ENCODE data around the gene POLR3B.

Gene POLR3B

DNA sequence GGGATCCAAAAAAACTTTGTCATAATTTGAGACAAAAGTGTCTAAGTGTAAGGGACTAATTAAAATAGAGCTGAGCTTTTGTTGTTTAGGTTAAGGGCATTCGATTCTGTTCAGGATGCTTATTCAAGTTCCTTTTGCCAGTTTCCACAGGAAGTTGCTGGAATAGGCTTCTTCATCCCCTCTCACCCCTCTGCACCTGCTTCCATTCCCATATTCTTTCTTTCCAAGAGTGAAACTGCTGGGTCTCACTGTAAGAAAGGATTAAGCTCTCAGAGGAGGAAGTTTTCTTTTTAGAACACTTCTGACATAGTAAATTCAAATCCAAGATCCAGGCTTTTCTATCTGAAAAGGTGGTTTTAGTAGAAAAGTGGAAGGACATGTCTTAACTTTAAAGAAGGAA lies 61.4 kb downstream of the POLR3B start:
- no peak for TF ChIP-seq CTCF (conservative IDR thresholded peaks at IDR 0.05)
- H3K27ac ChIP-seq, result no peak overlapping the region

- no peak overlapping the region for H3K27ac ChIP-seq
- TF ChIP-seq CTCF (conservative IDR thresholded peaks at IDR 0.05), result no peak
Observed at GRCh38 chr12:106423291-106423690, 65.7 kb downstream of the POLR3B start.

DNA sequence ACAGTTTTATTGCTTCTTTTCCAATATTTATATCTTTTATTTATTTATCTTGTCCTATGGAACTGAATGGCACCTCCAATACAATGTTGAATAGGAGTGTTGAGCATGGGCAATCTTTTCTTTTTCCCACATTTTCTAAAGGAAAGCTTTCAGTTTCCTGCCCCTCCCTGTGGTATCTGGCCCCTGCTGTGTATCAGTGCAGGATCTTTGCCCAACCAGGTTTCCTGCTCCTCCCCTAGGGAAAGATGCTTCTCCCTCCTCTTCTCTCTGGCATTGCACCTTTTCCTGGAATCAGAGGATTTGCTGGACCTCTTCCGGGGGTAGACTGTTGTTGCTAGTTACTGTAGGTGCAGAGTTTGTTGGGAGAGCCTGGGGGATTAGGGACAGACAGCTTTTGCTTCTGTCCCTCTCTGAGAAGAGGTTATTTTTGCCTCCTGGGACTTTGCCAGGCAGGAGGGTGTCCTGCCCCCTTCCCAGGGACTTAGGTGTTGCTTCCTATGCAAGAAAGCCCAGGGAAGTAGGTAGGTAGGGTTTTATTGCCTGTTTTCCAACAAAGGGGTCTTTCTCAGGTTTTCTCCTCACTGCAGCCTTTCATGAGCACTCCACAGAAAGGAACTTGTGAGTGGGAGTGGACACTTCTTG lies 67.6 kb downstream of the POLR3B start:
- no peak for TF ChIP-seq CTCF (conservative IDR thresholded peaks at IDR 0.05)
- H3K27ac ChIP-seq, result no peak overlapping the region

DNA sequence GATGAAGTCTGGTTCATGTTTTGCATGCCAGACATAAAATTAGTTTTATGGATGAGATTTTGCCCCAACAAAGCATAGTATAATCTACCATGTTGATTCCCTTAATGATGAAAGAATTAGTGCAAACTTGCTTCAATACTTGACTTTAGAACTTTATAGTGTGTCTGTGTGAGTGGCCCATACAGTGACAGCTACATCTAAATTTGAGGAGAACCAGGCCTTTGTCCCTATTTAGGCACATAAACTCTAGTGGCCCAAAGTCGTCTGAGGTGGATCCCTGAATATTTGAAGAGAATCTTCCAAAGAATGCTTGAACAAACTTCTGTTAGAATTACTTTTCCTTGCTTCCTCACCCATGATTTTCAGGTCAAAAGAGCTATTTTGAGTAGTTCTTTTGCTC lies 70.4 kb downstream of the POLR3B start:
- H3K27ac ChIP-seq, result no peak overlapping the region
- no peak for TF ChIP-seq CTCF (conservative IDR thresholded peaks at IDR 0.05)

- TF ChIP-seq CTCF (conservative IDR thresholded peaks at IDR 0.05), result no peak
- H3K27ac ChIP-seq, result no peak overlapping the region
Observed at GRCh38 chr12:106428384-106428783, 70.8 kb downstream of the POLR3B start.

DNA sequence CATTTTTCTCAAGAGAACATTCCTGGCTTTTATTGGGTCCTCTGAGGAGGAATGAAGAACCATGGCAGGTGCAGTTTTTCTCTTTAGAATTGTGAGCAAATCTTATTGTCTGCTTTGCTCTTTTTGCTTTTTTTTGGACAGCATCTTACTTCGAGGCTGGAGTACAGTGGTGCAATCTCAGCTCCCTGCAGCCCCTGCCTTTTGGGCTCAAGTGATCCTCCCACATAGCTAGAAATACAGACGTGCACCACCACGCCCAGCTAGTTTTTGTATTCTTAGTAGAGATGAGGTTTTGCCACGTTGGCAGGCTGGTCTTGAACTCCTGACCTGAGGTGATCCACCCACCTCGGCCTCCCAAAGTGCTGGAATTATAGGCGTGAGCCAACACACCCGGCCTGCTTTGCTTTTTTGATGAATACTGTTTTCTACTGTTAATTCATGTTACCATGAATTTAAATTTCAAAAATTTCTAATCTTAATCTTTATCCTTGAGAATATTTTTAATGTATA lies 71.5 kb downstream of the POLR3B start:
- no peak for TF ChIP-seq CTCF (conservative IDR thresholded peaks at IDR 0.05)
- H3K27ac ChIP-seq, result no peak overlapping the region

DNA sequence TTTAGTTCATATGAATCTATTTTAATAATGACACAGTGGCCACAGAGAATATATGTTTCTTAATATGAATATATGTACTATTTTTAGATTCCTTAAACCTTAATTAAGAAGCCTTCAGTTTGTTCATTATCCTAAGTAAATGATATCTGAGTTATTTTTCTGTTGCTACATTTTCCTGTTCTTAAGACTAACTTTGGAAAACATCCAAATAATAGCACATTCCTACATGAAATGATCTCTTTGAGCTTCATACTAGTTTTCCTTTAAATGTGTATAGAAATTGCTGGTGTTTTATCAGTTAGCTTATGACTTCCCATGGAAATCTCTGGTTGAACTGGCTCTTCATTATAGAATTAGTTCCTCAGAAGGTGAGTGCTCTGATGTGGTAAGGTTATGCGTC lies 72.1 kb downstream of the POLR3B start:
- H3K27ac ChIP-seq, result no peak overlapping the region
- TF ChIP-seq CTCF (conservative IDR thresholded peaks at IDR 0.05), result no peak
